MM.1S (cell line): ENCODE results near the gene KRTAP24-1.

Experiments
- DNase-seq: peaks from one replicate; pipeline ENCODE4 v3.0.0-alpha.2; 2015
- H2AFZ ChIP-seq: fragments of 300-600 bp; sonication (generic); 2 replicates; pipeline ENCODE4 v1.6.0; 2016; ENCODE audit warnings: antibody characterized with exemption, low read length
- H3F3A ChIP-seq: fragments of 300-600 bp; sonication (generic); 2 replicates; pipeline ENCODE4 v1.6.1; 2016; ENCODE audit warnings: mild to moderate bottlenecking, antibody characterized with exemption, low read length, moderate library complexity, mixed read lengths; ENCODE audit not compliant: insufficient read depth
- H3K27ac ChIP-seq: fragments of 300-600 bp; sonication (generic); 2 replicates; pipeline ENCODE4 v1.5.1; 2016; ENCODE audit warnings: mild to moderate bottlenecking, low read length
- H3K27me3 ChIP-seq: fragments of 300-600 bp; sonication (generic); replicated peaks from 2 replicates; pipeline ENCODE4 v1.6.0; 2016; ENCODE audit warnings: low read length; ENCODE audit not compliant: insufficient read depth
- H3K36me3 ChIP-seq: fragments of 300-600 bp; sonication (generic); replicated peaks from 2 replicates; pipeline ENCODE4 v1.6.1; 2016; ENCODE audit warnings: mild to moderate bottlenecking, low read length, mixed read lengths; ENCODE audit not compliant: insufficient read depth
- H3K4me1 ChIP-seq: fragments of 300-600 bp; sonication (generic); 2 replicates; pipeline ENCODE4 v1.6.1; 2016; ENCODE audit warnings: low read length, mixed read lengths
- H3K4me2 ChIP-seq: fragments of 300-600 bp; sonication (generic); 2 replicates; pipeline ENCODE4 v1.6.0; 2016; ENCODE audit warnings: low read depth, low read length
- H3K4me3 ChIP-seq: fragments of 300-600 bp; sonication (generic); 2 replicates; pipeline ENCODE4 v1.5.1; 2016; ENCODE audit warnings: low read length, mixed read lengths
- H3K79me2 ChIP-seq: fragments of 300-600 bp; sonication (generic); 2 replicates; pipeline ENCODE4 v1.6.1; 2016; ENCODE audit warnings: mixed run types, low read length, mixed read lengths
- H3K9ac ChIP-seq: fragments of 300-600 bp; sonication (generic); 2 replicates; pipeline ENCODE4 v1.6.1; 2016; ENCODE audit warnings: low read length, mixed read lengths
- H3K9me2 ChIP-seq: fragments of 300-600 bp; sonication (generic); replicated peaks from 2 replicates; pipeline ENCODE4 v1.6.1; 2016; ENCODE audit warnings: mild to moderate bottlenecking, low read length, mixed read lengths; ENCODE audit not compliant: insufficient read depth
- H3K9me3 ChIP-seq: fragments of 300-600 bp; sonication (generic); replicated peaks from 2 replicates; pipeline ENCODE4 v1.6.1; 2016; ENCODE audit warnings: mild to moderate bottlenecking, low read length, mixed read lengths; ENCODE audit not compliant: insufficient read depth
- H4K20me1 ChIP-seq: fragments of 300-600 bp; sonication (generic); 2 replicates; pipeline ENCODE4 v1.6.1; 2016; ENCODE audit warnings: mild to moderate bottlenecking, low read length, moderate library complexity, mixed read lengths; ENCODE audit not compliant: insufficient read depth
- CTCF ChIP-seq: fragments of 300-600 bp; sonication (generic); IDR thresholded peaks from 2 replicates; pipeline ENCODE4 v1.5.1; 2016; ENCODE audit warnings: antibody characterized with exemption, low read length, mixed read lengths
- EZH2phosphoT487 ChIP-seq: fragments of 300-600 bp; sonication (generic); IDR thresholded peaks from 2 replicates; pipeline ENCODE4 v1.6.1; 2018; ENCODE audit warnings: antibody characterized with exemption, low read length

Gene KRTAP24-1

DNA sequence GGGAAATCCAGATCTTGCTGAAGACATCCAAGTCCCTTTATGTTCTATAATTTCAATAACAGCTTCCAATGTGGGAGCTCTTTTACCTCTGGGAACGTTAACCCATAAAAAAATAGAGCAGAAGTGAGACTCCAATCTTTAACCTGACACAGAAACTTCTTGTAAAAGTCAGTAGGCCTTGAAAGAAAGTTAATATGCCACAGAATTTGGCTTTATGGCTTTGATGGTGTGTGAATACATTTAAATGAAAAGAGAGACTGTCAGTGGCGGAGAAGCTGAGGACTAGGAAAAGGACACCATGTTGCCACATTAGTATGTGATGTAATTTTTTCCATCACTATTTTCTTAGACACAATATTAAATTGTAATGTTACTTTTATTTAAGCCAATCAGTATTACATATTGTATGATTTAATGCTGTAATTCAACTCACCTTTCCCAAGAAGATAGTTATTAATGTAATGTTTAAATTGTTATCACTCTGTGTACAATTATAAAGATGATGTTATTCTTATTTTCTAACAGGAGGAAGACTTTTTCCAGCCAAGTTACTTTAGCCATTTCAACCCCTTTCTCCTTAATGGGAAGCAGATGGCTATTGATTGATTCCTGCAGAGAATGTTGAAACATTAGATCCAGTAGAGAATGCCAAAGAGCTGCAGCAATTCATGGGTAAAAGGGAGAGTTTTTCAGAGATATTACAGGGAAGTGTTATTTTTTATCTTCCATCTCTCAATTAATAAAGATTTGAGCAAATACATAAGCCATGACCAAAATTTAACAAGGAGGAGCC is 49.3 kb downstream of the KRTAP24-1 start:
- Histone ChIP-seq H3K4me1 (no peaks in the 10 kb centered on the region), H3K9ac (no peak overlapping the region), H3K4me3 (no peak overlapping the region), H4K20me1 (no peaks in the 10 kb centered on the region), H3K9me3 (no peaks in the 10 kb centered on the region), H3K27me3 (no peaks in the 10 kb centered on the region), H3K9me2 (no peaks in the 10 kb centered on the region), H3K4me2 (no peak overlapping the region), H3K27ac (no peak overlapping the region), H3K36me3 (no peaks in the 10 kb centered on the region), H3K79me2 (no peaks in the 10 kb centered on the region), H2AFZ (no peak overlapping the region), H3F3A (no peaks in the 10 kb centered on the region)
- no peak for DNase-seq
- TF ChIP-seq EZH2phosphoT487 = no peak

- TF ChIP-seq EZH2phosphoT487 (no peak), CTCF (no peak)
- no peaks in the 10 kb centered on the region for H3K9me2 ChIP-seq
These were observed 50.7 kb downstream of the KRTAP24-1 start for GRCh38 chr21:30232011-30232410.

More at GRCh38 chr21:30232011-30232410, 50.7 kb downstream of the KRTAP24-1 start:
- Histone ChIP-seq H3F3A (no peaks in the 10 kb centered on the region), H3K9ac (no peak overlapping the region), H3K4me2 (no peak overlapping the region), H2AFZ (no peak overlapping the region), H3K4me1 (no peaks in the 10 kb centered on the region), H3K36me3 (no peaks in the 10 kb centered on the region), H3K27ac (no peak overlapping the region), H3K79me2 (no peaks in the 10 kb centered on the region), H4K20me1 (no peaks in the 10 kb centered on the region), H3K4me3 (no peak overlapping the region), H3K9me3 (no peaks in the 10 kb centered on the region), H3K27me3 (no peaks in the 10 kb centered on the region)
- DNase-seq = no peak
